ENCODE results near the gene CTNNA2.

CTNNA2 gene

GRCh38 chr2:80022018-80022417, 509.2 kb downstream of the CTNNA2 start:
- no peaks in the 10 kb centered on the region for H3K27me3 ChIP-seq (ENCODE audit: control insufficient read depth in 1 of 2, insufficient read depth in 1 of 2, low read length in 2 of 2)
- no peaks in the 10 kb centered on the region for H3K36me3 ChIP-seq (ENCODE audit: control insufficient read depth in 1 of 2, insufficient read depth in 2 of 2, low read depth in 1 of 2, low read length in 2 of 2)
- no peak overlapping the region for H3K4me2 ChIP-seq (ENCODE audit: low read length, poor library complexity, severe bottlenecking)
- no peaks in the 10 kb centered on the region for H3K9me3 ChIP-seq (ENCODE audit: control insufficient read depth, low read length)
- H4K91ac ChIP-seq (ENCODE audit: low read length), result no peak overlapping the region
- no peak overlapping the region for H2BK12ac ChIP-seq (ENCODE audit: low read length in 2 of 2)
- WGBS, result 77% methylated on average over 2 of the region's 2 CpGs
- no peak overlapping the region for H3K4ac ChIP-seq (ENCODE audit: low read depth in 1 of 2, low read length in 2 of 2)
- no peak overlapping the region for H3K14ac ChIP-seq (ENCODE audit: low read length in 2 of 2)
- no peak overlapping the region for H3K27ac ChIP-seq (ENCODE audit: low read length, poor library complexity, severe bottlenecking)
- H2BK120ac ChIP-seq (ENCODE audit: low read depth, low read length), result no peak overlapping the region
- H3K18ac ChIP-seq (ENCODE audit: low read depth in 1 of 2, low read length in 2 of 2), result no peak overlapping the region
- H2BK15ac ChIP-seq (ENCODE audit: low read depth, poor library complexity, severe bottlenecking), result no peak overlapping the region
- no peak overlapping the region for H2BK5ac ChIP-seq (ENCODE audit: low read depth, low read length, poor library complexity, severe bottlenecking)
- no peak overlapping the region for H3K23ac ChIP-seq (ENCODE audit: low read length in 2 of 2)
- H3K4me1 ChIP-seq (ENCODE audit: control insufficient read depth, insufficient read depth, low read depth, low read length), result no peaks in the 10 kb centered on the region
- H4K8ac ChIP-seq (ENCODE audit: low read length), result no peak overlapping the region
- H3K4me3 ChIP-seq (ENCODE audit: insufficient read depth in 1 of 2, low read depth in 1 of 2, low read length in 2 of 2), result no peak overlapping the region
- H2AK5ac ChIP-seq (ENCODE audit: low read length, severe bottlenecking), result no peak overlapping the region
- H3K9ac ChIP-seq (ENCODE audit: low read length), result no peak overlapping the region
- no peak overlapping the region for H2AFZ ChIP-seq (ENCODE audit: low read depth, low read length)
- H3K79me1 ChIP-seq (replicated peaks; ENCODE audit: low read length, poor library complexity, severe bottlenecking), result no peaks in the 10 kb centered on the region
- no peak for DNase-seq

- H3K4me2 ChIP-seq (ENCODE audit: low read length, poor library complexity, severe bottlenecking), result no peak overlapping the region
- no peak overlapping the region for H2BK120ac ChIP-seq (ENCODE audit: low read depth, low read length)
- no peak overlapping the region for H2BK15ac ChIP-seq (ENCODE audit: low read depth, poor library complexity, severe bottlenecking)
- no peak overlapping the region for H2BK12ac ChIP-seq (ENCODE audit: low read length in 2 of 2)
- no peak overlapping the region for H2AFZ ChIP-seq (ENCODE audit: low read depth, low read length)
- H3K14ac ChIP-seq (ENCODE audit: low read length in 2 of 2), result no peak overlapping the region
- DNase-seq, result no peak
- H3K9me3 ChIP-seq (ENCODE audit: control insufficient read depth, low read length), result no peaks in the 10 kb centered on the region
- H4K8ac ChIP-seq (ENCODE audit: low read length), result no peak overlapping the region
- no peak overlapping the region for H3K18ac ChIP-seq (ENCODE audit: low read depth in 1 of 2, low read length in 2 of 2)
- no peak overlapping the region for H3K23ac ChIP-seq (ENCODE audit: low read length in 2 of 2)
- no peak overlapping the region for H2AK5ac ChIP-seq (ENCODE audit: low read length, severe bottlenecking)
- no peak overlapping the region for H2BK5ac ChIP-seq (ENCODE audit: low read depth, low read length, poor library complexity, severe bottlenecking)
- no peak overlapping the region for H3K4ac ChIP-seq (ENCODE audit: low read depth in 1 of 2, low read length in 2 of 2)
- H4K91ac ChIP-seq (ENCODE audit: low read length), result no peak overlapping the region
- H3K27me3 ChIP-seq (ENCODE audit: control insufficient read depth in 1 of 2, insufficient read depth in 1 of 2, low read length in 2 of 2), result no peaks in the 10 kb centered on the region
- H3K27ac ChIP-seq (ENCODE audit: low read length, poor library complexity, severe bottlenecking), result no peak overlapping the region
- H3K4me1 ChIP-seq (ENCODE audit: control insufficient read depth, insufficient read depth, low read depth, low read length), result no peaks in the 10 kb centered on the region
- no peaks in the 10 kb centered on the region for H3K79me1 ChIP-seq (replicated peaks; ENCODE audit: low read length, poor library complexity, severe bottlenecking)
- no peaks in the 10 kb centered on the region for H3K36me3 ChIP-seq (ENCODE audit: control insufficient read depth in 1 of 2, insufficient read depth in 2 of 2, low read depth in 1 of 2, low read length in 2 of 2)
- H3K9ac ChIP-seq (ENCODE audit: low read length), result no peak overlapping the region
- no peak overlapping the region for H3K4me3 ChIP-seq (ENCODE audit: insufficient read depth in 1 of 2, low read depth in 1 of 2, low read length in 2 of 2)
- WGBS, result 90% methylated on average over 4 of the region's 5 CpGs
These were observed 513.3 kb downstream of the CTNNA2 start for GRCh38 chr2:80026040-80026729.

- H2BK5ac ChIP-seq (ENCODE audit: low read depth, low read length, poor library complexity, severe bottlenecking), result no peak overlapping the region
- no peak overlapping the region for H3K14ac ChIP-seq (ENCODE audit: low read length in 2 of 2)
- H3K27me3 ChIP-seq (ENCODE audit: control insufficient read depth in 1 of 2, insufficient read depth in 1 of 2, low read length in 2 of 2), result no peaks in the 10 kb centered on the region
- H3K4me3 ChIP-seq (ENCODE audit: insufficient read depth in 1 of 2, low read depth in 1 of 2, low read length in 2 of 2), result no peak overlapping the region
- no peak overlapping the region for H2AK5ac ChIP-seq (ENCODE audit: low read length, severe bottlenecking)
- DNase-seq, result no peak
- no peak overlapping the region for H3K18ac ChIP-seq (ENCODE audit: low read depth in 1 of 2, low read length in 2 of 2)
- no peak overlapping the region for H3K4me2 ChIP-seq (ENCODE audit: low read length, poor library complexity, severe bottlenecking)
- no peaks in the 10 kb centered on the region for H3K4me1 ChIP-seq (ENCODE audit: control insufficient read depth, insufficient read depth, low read depth, low read length)
- H3K27ac ChIP-seq (ENCODE audit: low read length, poor library complexity, severe bottlenecking), result no peak overlapping the region
- H2BK12ac ChIP-seq (ENCODE audit: low read length in 2 of 2), result no peak overlapping the region
- no peak overlapping the region for H4K8ac ChIP-seq (ENCODE audit: low read length)
- H3K4ac ChIP-seq (ENCODE audit: low read depth in 1 of 2, low read length in 2 of 2), result no peak overlapping the region
- H2BK15ac ChIP-seq (ENCODE audit: low read depth, poor library complexity, severe bottlenecking), result no peak overlapping the region
- no peaks in the 10 kb centered on the region for H3K79me1 ChIP-seq (replicated peaks; ENCODE audit: low read length, poor library complexity, severe bottlenecking)
- H4K91ac ChIP-seq (ENCODE audit: low read length), result no peak overlapping the region
- no peaks in the 10 kb centered on the region for H3K9me3 ChIP-seq (ENCODE audit: control insufficient read depth, low read length)
- H2BK120ac ChIP-seq (ENCODE audit: low read depth, low read length), result no peak overlapping the region
- no peak overlapping the region for H2AFZ ChIP-seq (ENCODE audit: low read depth, low read length)
- 86% methylated on average over 3 of the region's 3 CpGs for WGBS
- no peak overlapping the region for H3K9ac ChIP-seq (ENCODE audit: low read length)
- no peaks in the 10 kb centered on the region for H3K36me3 ChIP-seq (ENCODE audit: control insufficient read depth in 1 of 2, insufficient read depth in 2 of 2, low read depth in 1 of 2, low read length in 2 of 2)
- H3K23ac ChIP-seq (ENCODE audit: low read length in 2 of 2), result no peak overlapping the region
These were observed 515.2 kb downstream of the CTNNA2 start for GRCh38 chr2:80028051-80028450.

- H4K8ac ChIP-seq (ENCODE audit: low read length), result no peak overlapping the region
- no peak overlapping the region for H2BK120ac ChIP-seq (ENCODE audit: low read depth, low read length)
- no peak overlapping the region for H3K9ac ChIP-seq (ENCODE audit: low read length)
- H2BK5ac ChIP-seq (ENCODE audit: low read depth, low read length, poor library complexity, severe bottlenecking), result no peak overlapping the region
- H2BK12ac ChIP-seq (ENCODE audit: low read length in 2 of 2), result no peak overlapping the region
- no peak overlapping the region for H2AK5ac ChIP-seq (ENCODE audit: low read length, severe bottlenecking)
- no peak overlapping the region for H3K4me3 ChIP-seq (ENCODE audit: insufficient read depth in 1 of 2, low read depth in 1 of 2, low read length in 2 of 2)
- no peaks in the 10 kb centered on the region for H3K36me3 ChIP-seq (ENCODE audit: control insufficient read depth in 1 of 2, insufficient read depth in 2 of 2, low read depth in 1 of 2, low read length in 2 of 2)
- no peak overlapping the region for H3K4ac ChIP-seq (ENCODE audit: low read depth in 1 of 2, low read length in 2 of 2)
- no peak overlapping the region for H2BK15ac ChIP-seq (ENCODE audit: low read depth, poor library complexity, severe bottlenecking)
- H4K91ac ChIP-seq (ENCODE audit: low read length), result no peak overlapping the region
- H3K4me2 ChIP-seq (ENCODE audit: low read length, poor library complexity, severe bottlenecking), result no peak overlapping the region
- no peak overlapping the region for H3K14ac ChIP-seq (ENCODE audit: low read length in 2 of 2)
- DNase-seq, result no peak
- no peak overlapping the region for H3K18ac ChIP-seq (ENCODE audit: low read depth in 1 of 2, low read length in 2 of 2)
- no peaks in the 10 kb centered on the region for H3K79me1 ChIP-seq (replicated peaks; ENCODE audit: low read length, poor library complexity, severe bottlenecking)
- no peak overlapping the region for H2AFZ ChIP-seq (ENCODE audit: low read depth, low read length)
- no peak overlapping the region for H3K27ac ChIP-seq (ENCODE audit: low read length, poor library complexity, severe bottlenecking)
- no peaks in the 10 kb centered on the region for H3K27me3 ChIP-seq (ENCODE audit: control insufficient read depth in 1 of 2, insufficient read depth in 1 of 2, low read length in 2 of 2)
- no peak overlapping the region for H3K23ac ChIP-seq (ENCODE audit: low read length in 2 of 2)
- H3K9me3 ChIP-seq (ENCODE audit: control insufficient read depth, low read length), result no peaks in the 10 kb centered on the region
- no peaks in the 10 kb centered on the region for H3K4me1 ChIP-seq (ENCODE audit: control insufficient read depth, insufficient read depth, low read depth, low read length)
These were observed 515.7 kb downstream of the CTNNA2 start for GRCh38 chr2:80028584-80028983.
